ENCODE data around the gene PSMG4. TPM values are rescaled to one million over a fixed set of nuclear protein-coding genes. Genes with fewer than 3 reads are reported as not detected.

PSMG4 gene
- total and polyA plus RNA-seq, 9 of the 15 experiments (the other 6 are each of a cell fraction or from before 2014, with no cell fraction given), result 12.9 to 185 (median 52.0) TPM

- TF ChIP-seq ARID3A (IDR thresholded peaks at IDR 0.05; ENCODE audit: borderline replicate concordance, low read depth, low read length) (no peak), MXI1 (IDR thresholded peaks at IDR 0.05; ENCODE audit: low read depth, low read length) (peak; percentile 65), STAT5B (CRISPR knock-in tag; IDR thresholded peaks at IDR 0.05) (no peak), PHB (CRISPR knock-in tag; IDR thresholded peaks at IDR 0.05) (no peak), CHCHD3 (CRISPR knock-in tag; IDR thresholded peaks at IDR 0.05) (no peak), HLTF (IDR thresholded peaks at IDR 0.05) (no peak), RFX1 (IDR thresholded peaks at IDR 0.05) (no peak), L3MBTL2 (IDR thresholded peaks at IDR 0.05) (peak; percentile 82), RBM25 (IDR thresholded peaks at IDR 0.05; ENCODE audit: low read depth, low read length, severe bottlenecking) (no peak), KAT2B (IDR thresholded peaks at IDR 0.05; ENCODE audit: low read depth, low read length) (no peak), EWSR1 (IDR thresholded peaks at IDR 0.05; ENCODE audit: borderline replicate concordance, low read depth, partially characterized antibody) (no peak), NUFIP1 (IDR thresholded peaks at IDR 0.05; ENCODE audit: partially characterized antibody) (no peak), CC2D1A (IDR thresholded peaks at IDR 0.05) (no peak), RBM15 (IDR thresholded peaks at IDR 0.05; ENCODE audit: insufficient read depth, low read length) (no peak), LEF1 (IDR thresholded peaks at IDR 0.05) (no peak), YBX1 (IDR thresholded peaks at IDR 0.05) (no peak), HDAC1 (IDR thresholded peaks at IDR 0.05) (peak in 1 of 2 experiments; percentile 98; a peak in 2 of 4 replicates), HIVEP1 (CRISPR knock-in tag; IDR thresholded peaks at IDR 0.05) (no peak), POLR2AphosphoS5 (IDR thresholded peaks at IDR 0.05; ENCODE audit: control insufficient read depth, insufficient read depth, low read depth, low read length) (peak; percentile 80), ZNF57 (CRISPR knock-in tag; IDR thresholded peaks at IDR 0.05) (no peak), NCOA4 (IDR thresholded peaks at IDR 0.05; ENCODE audit: partially characterized antibody) (peak; percentile 74), HDAC8 (tag; IDR thresholded peaks at IDR 0.05) (no peak), THAP12 (CRISPR knock-in tag; IDR thresholded peaks at IDR 0.05) (peak; percentile 92; the same call in 1 of the 2 replicates), PURB (CRISPR knock-in tag; IDR thresholded peaks at IDR 0.05; ENCODE audit: low read depth) (no peak)
- TF ChIP-seq, protein P1, sequence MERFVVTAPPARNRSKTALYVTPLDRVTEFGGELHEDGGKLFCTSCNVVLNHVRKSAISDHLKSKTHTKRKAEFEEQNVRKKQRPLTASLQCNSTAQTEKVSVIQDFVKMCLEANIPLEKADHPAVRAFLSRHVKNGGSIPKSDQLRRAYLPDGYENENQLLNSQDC (CRISPR knock-in tag; IDR thresholded peaks at IDR 0.05), result no peak
Measured at GRCh38 chr6:3258720-3259490, at the start of gene PSMG4 (continued).
